K562 (cell line): ENCODE measurements around the gene OSBPL3.

ENCODE experiments used
- ARNT ChIP-seq, 2 experiments: fragments of 450-650 bp; IDR thresholded peaks; 2 replicates each; pipeline ENCODE4 v1.6.1; 2016; ENCODE audit warnings: mild to moderate bottlenecking in 1 of 2
- GABPA ChIP-seq: fragments of 200-800 bp; sonication (Bioruptor generic); conservative IDR thresholded peaks from 2 replicates; pipeline ENCODE4 v1.6.1; 2016; ENCODE audit warnings: low read depth, missing genetic modification characterization, missing compliant biosample characterization
- HDAC1 ChIP-seq, 2 experiments: fragments of 450-650 bp; IDR thresholded peaks; 2 replicates each; pipeline ENCODE4 v1.6.1; 2016 to 2017; ENCODE audit warnings: inconsistent platforms in 1 of 2, mild to moderate bottlenecking in 1 of 2, moderate library complexity in 1 of 2
- NEUROD1 ChIP-seq: fragments of 150-350 bp; IDR thresholded peaks from 2 replicates; pipeline ENCODE4 v1.6.1; 2014; ENCODE audit warnings: borderline replicate concordance, low read length, low read depth; ENCODE audit not compliant: partially characterized antibody
- NR3C1 ChIP-seq: sonication (generic); formaldehyde crosslinking; IDR thresholded peaks from 2 replicates; pipeline ENCODE4 v1.8.1; 2022; ENCODE audit warnings: missing genetic modification reagents
- ZFP36 ChIP-seq: fragments of 150-350 bp; IDR thresholded peaks from 2 replicates; pipeline ENCODE4 v1.6.1; 2018; ENCODE audit warnings: low read length, low read depth; ENCODE audit not compliant: partially characterized antibody
- ZNF263 ChIP-seq: sonication (generic); formaldehyde crosslinking; IDR thresholded peaks from 2 replicates; pipeline ENCODE4 v1.8.0; 2022; ENCODE audit warnings: mild to moderate bottlenecking, missing genetic modification reagents, borderline replicate concordance
- ZSCAN29 ChIP-seq: fragments of 450-650 bp; IDR thresholded peaks from 2 replicates; pipeline ENCODE4 v1.6.1; 2017
- TF ChIP-seq, protein P1 (sequence below): fragments of 450-650 bp; formaldehyde crosslinking; IDR thresholded peaks from 2 replicates; pipeline ENCODE4 v1.4.0; 2020; ENCODE audit warnings: mild to moderate bottlenecking
- TF ChIP-seq, protein P2 (sequence below): fragments of 450-650 bp; IDR thresholded peaks from 2 replicates; pipeline ENCODE4 v1.6.1; 2016; ENCODE audit warnings: missing biosample characterization, missing genetic modification characterization
- TF ChIP-seq, protein P3 (sequence below): sonication (generic); formaldehyde crosslinking; IDR thresholded peaks from 2 replicates; pipeline ENCODE4 v1.9.0; 2022; ENCODE audit warnings: mild to moderate bottlenecking, missing genetic modification reagents
- TF ChIP-seq, protein P4 (sequence below): sonication (generic); formaldehyde crosslinking; IDR thresholded peaks from 2 replicates; pipeline ENCODE4 v1.8.1; 2022; ENCODE audit warnings: missing genetic modification reagents

DNA sequence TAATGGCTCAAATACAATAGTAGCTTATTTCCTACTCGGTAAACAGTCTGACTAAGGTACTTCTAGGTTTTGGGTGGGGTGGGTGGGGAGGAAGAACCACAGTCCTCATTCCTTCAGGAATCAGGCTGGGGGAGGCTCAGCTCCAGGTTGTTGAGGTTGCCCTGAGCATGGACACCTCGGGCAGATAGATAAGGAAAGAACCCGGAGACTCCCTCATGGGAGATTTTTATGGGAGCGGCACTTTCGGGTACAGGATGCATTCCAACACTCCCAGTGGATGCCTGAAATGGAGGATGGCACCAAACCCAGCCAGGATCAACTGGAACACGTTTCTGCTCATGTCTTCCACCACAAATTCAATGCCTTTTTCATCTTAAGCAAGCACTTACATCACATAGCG, 217.2 kb downstream of the OSBPL3 start:
- TF ChIP-seq GABPA: no peak
- TF ChIP-seq, protein P1, sequence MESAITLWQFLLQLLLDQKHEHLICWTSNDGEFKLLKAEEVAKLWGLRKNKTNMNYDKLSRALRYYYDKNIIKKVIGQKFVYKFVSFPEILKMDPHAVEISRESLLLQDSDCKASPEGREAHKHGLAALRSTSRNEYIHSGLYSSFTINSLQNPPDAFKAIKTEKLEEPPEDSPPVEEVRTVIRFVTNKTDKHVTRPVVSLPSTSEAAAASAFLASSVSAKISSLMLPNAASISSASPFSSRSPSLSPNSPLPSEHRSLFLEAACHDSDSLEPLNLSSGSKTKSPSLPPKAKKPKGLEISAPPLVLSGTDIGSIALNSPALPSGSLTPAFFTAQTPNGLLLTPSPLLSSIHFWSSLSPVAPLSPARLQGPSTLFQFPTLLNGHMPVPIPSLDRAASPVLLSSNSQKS: no peak
- TF ChIP-seq, protein P2, sequence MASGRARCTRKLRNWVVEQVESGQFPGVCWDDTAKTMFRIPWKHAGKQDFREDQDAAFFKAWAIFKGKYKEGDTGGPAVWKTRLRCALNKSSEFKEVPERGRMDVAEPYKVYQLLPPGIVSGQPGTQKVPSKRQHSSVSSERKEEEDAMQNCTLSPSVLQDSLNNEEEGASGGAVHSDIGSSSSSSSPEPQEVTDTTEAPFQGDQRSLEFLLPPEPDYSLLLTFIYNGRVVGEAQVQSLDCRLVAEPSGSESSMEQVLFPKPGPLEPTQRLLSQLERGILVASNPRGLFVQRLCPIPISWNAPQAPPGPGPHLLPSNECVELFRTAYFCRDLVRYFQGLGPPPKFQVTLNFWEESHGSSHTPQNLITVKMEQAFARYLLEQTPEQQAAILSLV (tag): no peak
- no peak for TF ChIP-seq HDAC1 (IDR thresholded peaks at IDR 0.05)
- TF ChIP-seq, protein P3, sequence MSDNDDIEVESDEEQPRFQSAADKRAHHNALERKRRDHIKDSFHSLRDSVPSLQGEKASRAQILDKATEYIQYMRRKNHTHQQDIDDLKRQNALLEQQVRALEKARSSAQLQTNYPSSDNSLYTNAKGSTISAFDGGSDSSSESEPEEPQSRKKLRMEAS (CRISPR knock-in tag): no peak
- no peak for TF ChIP-seq NEUROD1
- no peak for TF ChIP-seq ZNF263 (CRISPR knock-in tag)
- TF ChIP-seq ZSCAN29: no peak
- no peak for TF ChIP-seq ARNT (IDR thresholded peaks at IDR 0.05)
- TF ChIP-seq, protein P4, sequence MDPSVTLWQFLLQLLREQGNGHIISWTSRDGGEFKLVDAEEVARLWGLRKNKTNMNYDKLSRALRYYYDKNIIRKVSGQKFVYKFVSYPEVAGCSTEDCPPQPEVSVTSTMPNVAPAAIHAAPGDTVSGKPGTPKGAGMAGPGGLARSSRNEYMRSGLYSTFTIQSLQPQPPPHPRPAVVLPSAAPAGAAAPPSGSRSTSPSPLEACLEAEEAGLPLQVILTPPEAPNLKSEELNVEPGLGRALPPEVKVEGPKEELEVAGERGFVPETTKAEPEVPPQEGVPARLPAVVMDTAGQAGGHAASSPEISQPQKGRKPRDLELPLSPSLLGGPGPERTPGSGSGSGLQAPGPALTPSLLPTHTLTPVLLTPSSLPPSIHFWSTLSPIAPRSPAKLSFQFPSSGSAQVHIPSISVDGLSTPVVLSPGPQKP (CRISPR knock-in tag): no peak
- no peak for TF ChIP-seq NR3C1
- no peak for TF ChIP-seq ZFP36
